Transverse colon (tissue), 4 donors: Measurements from ENCODE around the gene PRR19.

ENCODE experiments used
- EP300 ChIP-seq: sonication (generic); formaldehyde crosslinking; IDR thresholded peaks from one replicate; pipeline ENCODE4 v1.6.1; 2017; ENCODE audit warnings: antibody characterized with exemption, low read depth
- POLR2A ChIP-seq: fragments of 450-650 bp; IDR thresholded peaks from one replicate; pipeline ENCODE4 v1.6.1; 2016; ENCODE audit warnings: antibody characterized with exemption, mild to moderate bottlenecking, moderate library complexity
- POLR2AphosphoS5 ChIP-seq, 3 donors: sonication (generic); formaldehyde crosslinking; IDR thresholded peaks; one replicate each; pipeline ENCODE4 v1.6.1; 2016; ENCODE audit warnings: antibody characterized with exemption in 3 of 3
- TF ChIP-seq, protein P1 (sequence below), 5 experiments: fragments of 200-600 bp in 3 of 5; fragments of 450-650 bp in 2 of 5; sonication (generic) in 3 of 5; IDR thresholded peaks; 1 replicate in 2 of 5; 2 replicates in 3 of 5; pipeline ENCODE4 v1.5.1; 2016 to 2017; ENCODE audit warnings: antibody characterized with exemption in 5 of 5, inconsistent platforms in 3 of 5, mild to moderate bottlenecking in 2 of 5, moderate library complexity in 1 of 5

- TF ChIP-seq, protein P1, sequence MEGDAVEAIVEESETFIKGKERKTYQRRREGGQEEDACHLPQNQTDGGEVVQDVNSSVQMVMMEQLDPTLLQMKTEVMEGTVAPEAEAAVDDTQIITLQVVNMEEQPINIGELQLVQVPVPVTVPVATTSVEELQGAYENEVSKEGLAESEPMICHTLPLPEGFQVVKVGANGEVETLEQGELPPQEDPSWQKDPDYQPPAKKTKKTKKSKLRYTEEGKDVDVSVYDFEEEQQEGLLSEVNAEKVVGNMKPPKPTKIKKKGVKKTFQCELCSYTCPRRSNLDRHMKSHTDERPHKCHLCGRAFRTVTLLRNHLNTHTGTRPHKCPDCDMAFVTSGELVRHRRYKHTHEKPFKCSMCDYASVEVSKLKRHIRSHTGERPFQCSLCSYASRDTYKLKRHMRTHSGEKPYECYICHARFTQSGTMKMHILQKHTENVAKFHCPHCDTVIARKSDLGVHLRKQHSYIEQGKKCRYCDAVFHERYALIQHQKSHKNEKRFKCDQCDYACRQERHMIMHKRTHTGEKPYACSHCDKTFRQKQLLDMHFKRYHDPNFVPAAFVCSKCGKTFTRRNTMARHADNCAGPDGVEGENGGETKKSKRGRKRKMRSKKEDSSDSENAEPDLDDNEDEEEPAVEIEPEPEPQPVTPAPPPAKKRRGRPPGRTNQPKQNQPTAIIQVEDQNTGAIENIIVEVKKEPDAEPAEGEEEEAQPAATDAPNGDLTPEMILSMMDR (IDR thresholded peaks at IDR 0.05), result no peak
- TF ChIP-seq EP300 (no peak), POLR2A (no peak), POLR2AphosphoS5 (IDR thresholded peaks at IDR 0.05) (no peak)
Observed at GRCh38 chr19:42316223-42317211, 14.6 kb downstream of the PRR19 start.
